GM18526 (cell line): ENCODE measurements around the gene GPR55.

Source experiments
- POLR2A ChIP-seq: IDR thresholded peaks from 3 replicates; pipeline ENCODE4 v1.6.1; 2011; ENCODE audit not compliant: insufficient read length; ENCODE audit errors: extremely low read depth

The GPR55 gene

GRCh38 chr2:230891064-230891463 is 34.0 kb downstream of the GPR55 start:
- no peak for TF ChIP-seq POLR2A

DNA sequence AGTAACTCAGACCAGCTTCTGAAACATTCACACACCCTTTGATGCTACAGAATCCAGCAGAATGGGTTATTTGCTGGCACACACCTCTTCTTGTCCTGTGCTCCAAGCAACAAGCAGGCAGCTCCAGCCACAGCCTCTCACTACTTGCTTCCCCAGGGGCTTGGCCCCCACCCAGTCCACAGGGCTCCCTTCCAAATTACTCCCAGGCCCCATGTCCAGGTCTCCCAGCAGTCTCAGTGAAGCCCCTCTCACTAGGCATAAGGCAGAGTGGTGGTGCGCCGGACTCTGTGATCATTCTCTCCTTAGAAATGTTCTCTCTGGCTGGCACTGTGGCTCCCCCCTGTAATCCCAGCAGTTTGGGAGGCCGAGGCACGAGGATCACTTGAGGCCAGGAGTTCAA is 34.4 kb downstream of the GPR55 start:
- TF ChIP-seq POLR2A: no peak

DNA sequence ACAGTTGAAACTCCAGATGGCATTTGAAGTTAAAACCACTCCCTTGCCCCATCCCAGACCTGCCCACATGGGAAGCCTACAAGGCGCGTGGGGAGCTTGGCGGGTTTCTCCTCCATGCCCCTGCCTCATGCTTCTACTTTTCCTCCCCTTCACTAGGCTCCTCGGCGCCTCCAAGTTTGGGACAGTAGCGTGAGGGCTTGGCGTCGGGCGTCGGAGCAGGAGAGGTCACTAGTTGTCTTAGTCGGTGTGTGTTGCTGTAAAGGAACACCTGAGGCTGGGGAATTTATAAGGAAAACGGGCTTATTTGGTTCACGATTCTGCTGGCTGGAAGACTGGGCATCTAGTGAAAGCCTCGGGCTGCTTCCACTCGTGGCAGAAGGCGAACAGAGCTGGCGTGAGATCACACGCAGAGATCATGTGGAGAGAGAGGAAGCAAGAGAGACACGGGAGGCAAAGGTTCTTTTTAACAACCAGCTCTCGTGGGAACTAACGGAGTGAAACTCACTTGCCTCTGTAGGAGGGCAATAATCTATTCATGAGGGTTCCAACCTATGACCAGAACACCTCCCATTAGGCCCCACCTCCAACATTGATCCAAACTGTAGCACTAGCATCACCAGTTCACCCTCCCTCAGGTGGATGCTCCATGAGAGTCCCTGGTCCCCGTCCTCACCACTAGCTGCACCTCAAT is 35.0 kb downstream of the GPR55 start:
- TF ChIP-seq POLR2A: no peak

DNA sequence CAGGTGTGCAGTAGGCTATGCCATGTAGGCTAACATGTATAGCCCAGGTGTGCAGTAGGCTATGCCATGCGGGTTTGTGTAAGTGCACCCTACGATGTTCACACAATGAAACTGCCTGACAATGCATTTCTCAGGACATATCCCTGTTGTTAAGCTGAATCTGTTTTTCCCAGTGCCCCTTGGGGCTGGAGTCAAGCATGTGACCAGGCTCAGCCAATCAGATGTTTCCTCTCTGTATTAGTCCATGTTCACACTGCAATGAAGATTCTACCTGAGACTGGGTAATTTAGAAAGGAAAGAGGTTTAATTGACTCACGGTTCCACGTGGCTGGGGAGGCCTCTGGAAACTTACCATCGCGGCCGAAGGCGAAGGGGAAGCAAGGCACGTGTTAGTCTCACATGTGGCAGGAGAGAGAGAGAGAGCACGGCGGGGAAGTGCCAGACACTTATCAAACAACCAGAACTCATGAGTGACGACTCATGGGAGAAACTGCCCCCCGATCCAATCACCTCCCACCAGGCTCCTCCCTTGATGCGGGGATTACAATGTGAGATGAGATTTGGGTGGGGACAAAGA is 36.1 kb downstream of the GPR55 start:
- no peak for TF ChIP-seq POLR2A

- TF ChIP-seq POLR2A: no peak
Measured at GRCh38 chr2:230887342-230887741, 37.7 kb downstream of the GPR55 start.

DNA sequence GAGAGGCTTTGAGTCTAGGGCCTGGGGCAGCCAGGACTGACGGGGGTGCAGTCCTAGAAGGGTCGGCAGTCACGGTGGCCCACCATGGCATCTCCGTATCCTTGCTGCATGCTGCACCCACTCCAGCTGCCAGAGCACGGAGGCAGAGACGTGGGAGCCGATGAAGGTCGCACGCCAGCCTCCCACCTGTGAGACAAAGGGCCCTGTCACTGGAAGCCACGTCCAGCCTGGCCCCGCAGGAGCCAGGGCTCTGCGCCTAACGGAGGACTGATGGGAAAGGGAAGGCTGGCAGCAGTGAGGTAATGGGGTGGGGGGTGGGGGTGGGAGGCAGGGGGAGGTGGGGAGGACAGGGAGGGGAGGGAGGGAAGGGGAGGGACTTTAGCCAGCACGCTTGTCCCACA is 38.4 kb downstream of the GPR55 start:
- TF ChIP-seq POLR2A: no peak

DNA sequence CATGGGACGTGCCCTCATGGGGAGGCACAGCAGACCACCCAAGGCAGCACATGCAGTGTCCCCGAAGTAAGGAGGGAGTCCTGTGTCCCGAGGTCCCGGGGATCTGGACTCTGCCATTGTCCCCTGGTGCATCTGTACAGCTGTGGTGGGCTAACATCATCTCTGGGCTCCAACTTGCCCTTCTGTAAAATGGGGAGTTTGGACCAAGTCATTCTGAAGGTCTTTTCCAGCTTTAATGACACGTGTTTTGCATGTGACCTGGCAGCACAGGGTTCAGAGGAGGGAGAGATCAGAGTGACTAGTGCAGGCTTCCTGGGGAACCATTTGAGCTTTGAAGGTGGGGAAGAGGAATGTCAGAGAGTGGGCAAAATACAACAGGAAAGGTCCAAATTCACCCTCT is 38.8 kb downstream of the GPR55 start:
- no peak for TF ChIP-seq POLR2A

DNA sequence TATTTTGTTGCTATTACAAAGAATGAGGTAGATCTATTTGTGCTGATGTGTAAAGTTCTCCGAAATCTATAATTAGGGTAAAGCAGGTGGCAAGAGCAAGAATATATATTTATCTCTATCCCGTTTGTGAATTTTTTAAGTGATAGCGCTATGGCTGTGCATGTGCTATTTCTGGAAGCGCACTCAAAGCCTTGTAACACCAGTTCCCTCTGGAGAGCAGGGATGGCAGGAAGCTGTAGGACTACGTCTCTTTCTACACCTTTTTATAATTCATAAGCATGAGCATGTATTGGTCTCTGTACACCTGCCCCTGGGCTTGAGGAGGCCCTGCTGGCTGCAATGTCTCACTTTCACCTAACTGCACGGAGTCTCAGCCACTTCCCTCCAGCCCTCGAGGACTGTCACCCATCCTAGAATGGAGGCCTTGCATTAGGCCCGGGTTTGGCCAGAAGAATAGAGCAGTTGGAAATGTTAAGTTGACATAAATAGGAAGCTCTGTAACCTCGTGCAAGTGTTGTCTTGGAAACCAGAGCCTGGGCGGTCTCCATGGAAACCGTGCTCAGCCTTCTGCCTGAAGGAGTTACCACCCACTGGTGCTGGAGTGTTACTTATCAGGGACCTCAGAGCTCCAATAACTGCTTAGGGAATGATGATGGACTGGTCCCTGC is 39.4 kb downstream of the GPR55 start:
- TF ChIP-seq POLR2A: no peak

- TF ChIP-seq POLR2A: no peak
Measured at GRCh38 chr2:230881840-230882239, 43.2 kb downstream of the GPR55 start.

DNA sequence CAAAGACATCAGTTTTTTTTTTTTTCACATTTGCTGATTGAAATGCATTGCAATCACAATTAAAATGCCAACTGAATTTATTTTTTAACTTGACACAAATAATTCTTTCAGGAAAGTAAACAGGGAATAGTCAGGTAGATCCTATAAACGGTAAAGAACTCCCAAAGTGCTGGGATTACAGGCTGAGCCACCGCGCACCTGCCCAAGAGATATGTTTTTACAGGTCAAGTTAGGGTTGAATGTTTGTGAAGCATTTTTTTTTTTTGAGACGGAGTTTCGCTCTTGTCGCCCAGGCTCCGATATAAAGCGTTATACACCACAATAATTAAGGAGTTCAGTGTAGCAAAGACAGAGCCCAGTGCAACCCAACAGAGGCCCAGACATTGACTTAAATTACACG is 45.2 kb downstream of the GPR55 start:
- no peak for TF ChIP-seq POLR2A

- TF ChIP-seq POLR2A: no peak
Measured at GRCh38 chr2:230879271-230879882, 45.7 kb downstream of the GPR55 start.

GRCh38 chr2:230878599-230879188 is 46.3 kb downstream of the GPR55 start:
- TF ChIP-seq POLR2A: no peak

DNA sequence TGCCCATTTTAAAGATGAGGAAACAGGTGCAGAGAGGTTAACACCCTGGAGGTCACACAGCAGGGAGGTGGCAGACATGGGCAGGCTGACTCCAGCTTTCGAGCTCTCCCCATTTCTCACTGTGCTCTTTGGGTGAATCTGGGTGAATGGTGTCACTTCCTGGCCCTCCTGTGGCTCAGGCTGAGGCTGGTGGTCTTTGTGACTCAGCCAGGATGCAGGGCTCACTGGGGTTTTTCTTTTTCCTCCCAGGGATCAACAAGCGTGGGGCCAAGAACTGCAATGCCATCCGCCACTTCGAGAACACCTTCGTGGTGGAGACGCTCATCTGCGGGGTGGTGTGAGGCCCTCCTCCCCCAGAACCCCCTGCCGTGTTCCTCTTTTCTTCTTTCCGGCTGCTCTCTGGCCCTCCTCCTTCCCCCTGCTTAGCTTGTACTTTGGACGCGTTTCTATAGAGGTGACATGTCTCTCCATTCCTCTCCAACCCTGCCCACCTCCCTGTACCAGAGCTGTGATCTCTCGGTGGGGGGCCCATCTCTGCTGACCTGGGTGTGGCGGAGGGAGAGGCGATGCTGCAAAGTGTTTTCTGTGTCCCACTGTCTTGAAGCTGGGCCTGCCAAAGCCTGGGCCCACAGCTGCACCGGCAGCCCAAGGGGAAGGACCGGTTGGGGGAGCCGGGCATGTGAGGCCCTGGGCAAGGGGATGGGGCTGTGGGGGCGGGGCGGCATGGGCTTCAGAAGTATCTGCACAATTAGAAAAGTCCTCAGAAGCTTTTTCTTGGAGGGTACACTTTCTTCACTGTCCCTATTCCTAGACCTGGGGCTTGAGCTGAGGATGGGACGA is 47.1 kb downstream of the GPR55 start:
- TF ChIP-seq POLR2A: no peak

- TF ChIP-seq POLR2A: no peak
Measured at GRCh38 chr2:230877116-230877758, 47.8 kb downstream of the GPR55 start.
